ENCODE results near the gene MRPS35.

The MRPS35 gene

GRCh38 chr12:27689558-27690180 is 21.0 kb upstream of the MRPS35 start:
- no peak for DNase-seq (ENCODE audit: low read depth)
- H3K4me3 ChIP-seq (ENCODE audit: low read depth, low read length): no peak overlapping the region
- no peak for TF ChIP-seq CTCF (IDR thresholded peaks at IDR 0.05; ENCODE audit: low read depth, low read length, missing control alignments)

- no peak for DNase-seq (ENCODE audit: low read depth)
- TF ChIP-seq CTCF (IDR thresholded peaks at IDR 0.05; ENCODE audit: low read depth, low read length, missing control alignments): no peak
- H3K4me3 ChIP-seq (ENCODE audit: low read depth, low read length): no peak overlapping the region
Measured at GRCh38 chr12:27693403-27693802, 17.2 kb upstream of the MRPS35 start.

GRCh38 chr12:27695556-27696292 is 14.9 kb upstream of the MRPS35 start:
- TF ChIP-seq CTCF (IDR thresholded peaks at IDR 0.05; ENCODE audit: low read depth, low read length, missing control alignments): no peak
- no peak for DNase-seq (ENCODE audit: low read depth)
- H3K4me3 ChIP-seq (ENCODE audit: low read depth, low read length): no peak overlapping the region

- TF ChIP-seq CTCF (IDR thresholded peaks at IDR 0.05; ENCODE audit: low read depth, low read length, missing control alignments): no peak
- H3K4me3 ChIP-seq (ENCODE audit: low read depth, low read length): no peak within 1 kb of the TSS
- no peak for DNase-seq (ENCODE audit: low read depth)
Measured at GRCh38 chr12:27696293-27696652, 14.4 kb upstream of the MRPS35 start, which contains the start of gene REP15. TSS of gene REP15 (plus strand) at chr12:27696447. CDS start at chr12:27696563, 116 bp downstream.

- no peak for TF ChIP-seq CTCF (IDR thresholded peaks at IDR 0.05; ENCODE audit: low read depth, low read length, missing control alignments)
- no peak overlapping the region for H3K4me3 ChIP-seq (ENCODE audit: low read depth, low read length)
- no peak for DNase-seq (ENCODE audit: low read depth)
Measured at GRCh38 chr12:27696864-27697564, 13.6 kb upstream of the MRPS35 start.

- H3K4me3 ChIP-seq (ENCODE audit: low read depth, low read length): no peak overlapping the region
- DNase-seq (ENCODE audit: low read depth): peak; percentile 57
- peak; percentile 88 for TF ChIP-seq CTCF (IDR thresholded peaks at IDR 0.05; ENCODE audit: low read depth, low read length, missing control alignments)
Measured at GRCh38 chr12:27703720-27704452, 6.7 kb upstream of the MRPS35 start.
